ENCODE measurements around the gene AFDN.
A peak's percentile ranks its signal among the peaks of the same experiment; 100 is the strongest.

The AFDN gene, protein sequence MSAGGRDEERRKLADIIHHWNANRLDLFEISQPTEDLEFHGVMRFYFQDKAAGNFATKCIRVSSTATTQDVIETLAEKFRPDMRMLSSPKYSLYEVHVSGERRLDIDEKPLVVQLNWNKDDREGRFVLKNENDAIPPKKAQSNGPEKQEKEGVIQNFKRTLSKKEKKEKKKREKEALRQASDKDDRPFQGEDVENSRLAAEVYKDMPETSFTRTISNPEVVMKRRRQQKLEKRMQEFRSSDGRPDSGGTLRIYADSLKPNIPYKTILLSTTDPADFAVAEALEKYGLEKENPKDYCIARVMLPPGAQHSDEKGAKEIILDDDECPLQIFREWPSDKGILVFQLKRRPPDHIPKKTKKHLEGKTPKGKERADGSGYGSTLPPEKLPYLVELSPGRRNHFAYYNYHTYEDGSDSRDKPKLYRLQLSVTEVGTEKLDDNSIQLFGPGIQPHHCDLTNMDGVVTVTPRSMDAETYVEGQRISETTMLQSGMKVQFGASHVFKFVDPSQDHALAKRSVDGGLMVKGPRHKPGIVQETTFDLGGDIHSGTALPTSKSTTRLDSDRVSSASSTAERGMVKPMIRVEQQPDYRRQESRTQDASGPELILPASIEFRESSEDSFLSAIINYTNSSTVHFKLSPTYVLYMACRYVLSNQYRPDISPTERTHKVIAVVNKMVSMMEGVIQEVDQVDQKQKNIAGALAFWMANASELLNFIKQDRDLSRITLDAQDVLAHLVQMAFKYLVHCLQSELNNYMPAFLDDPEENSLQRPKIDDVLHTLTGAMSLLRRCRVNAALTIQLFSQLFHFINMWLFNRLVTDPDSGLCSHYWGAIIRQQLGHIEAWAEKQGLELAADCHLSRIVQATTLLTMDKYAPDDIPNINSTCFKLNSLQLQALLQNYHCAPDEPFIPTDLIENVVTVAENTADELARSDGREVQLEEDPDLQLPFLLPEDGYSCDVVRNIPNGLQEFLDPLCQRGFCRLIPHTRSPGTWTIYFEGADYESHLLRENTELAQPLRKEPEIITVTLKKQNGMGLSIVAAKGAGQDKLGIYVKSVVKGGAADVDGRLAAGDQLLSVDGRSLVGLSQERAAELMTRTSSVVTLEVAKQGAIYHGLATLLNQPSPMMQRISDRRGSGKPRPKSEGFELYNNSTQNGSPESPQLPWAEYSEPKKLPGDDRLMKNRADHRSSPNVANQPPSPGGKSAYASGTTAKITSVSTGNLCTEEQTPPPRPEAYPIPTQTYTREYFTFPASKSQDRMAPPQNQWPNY (N-terminal part only)

GRCh38 chr6:167826896-167827582 is at the start of gene AFDN:
Gene AFDN, plus strand, starts transcription at chr6:167826911. Its CDS starts 222 bp downstream, at chr6:167827133.
- no peaks in the 10 kb centered on the region for H3K9me3 ChIP-seq (ENCODE audit: control insufficient read depth in 1 of 2, low read length in 2 of 2)
- H3K36me3 ChIP-seq (ENCODE audit: control insufficient read depth in 1 of 2, insufficient read depth in 2 of 2, low read length in 2 of 2), result no peaks in the 10 kb centered on the region
- peak within 1 kb of the TSS; percentile 67 for H3K27ac ChIP-seq (ENCODE audit: low read depth, low read length)
- H3K4me3 ChIP-seq (ENCODE audit: low read depth in 1 of 2, low read length in 2 of 2), result peak within 1 kb of the TSS; percentile 88 to 92
- H3K9ac ChIP-seq (ENCODE audit: low read depth in 1 of 2, low read length in 2 of 2), result peak within 1 kb of the TSS; percentile 79 to 91
- peaks cover 31 to 33% of the 10 kb centered on the region in 2 donors for H3K4me1 ChIP-seq (ENCODE audit: control insufficient read depth in 1 of 2, insufficient read depth in 2 of 2, low read length in 2 of 2)
- H3K27me3 ChIP-seq (ENCODE audit: control insufficient read depth in 1 of 2, insufficient read depth in 2 of 2, low read length in 2 of 2), result peaks cover 0 to 8% of the 10 kb centered on the region in 2 donors

DNA sequence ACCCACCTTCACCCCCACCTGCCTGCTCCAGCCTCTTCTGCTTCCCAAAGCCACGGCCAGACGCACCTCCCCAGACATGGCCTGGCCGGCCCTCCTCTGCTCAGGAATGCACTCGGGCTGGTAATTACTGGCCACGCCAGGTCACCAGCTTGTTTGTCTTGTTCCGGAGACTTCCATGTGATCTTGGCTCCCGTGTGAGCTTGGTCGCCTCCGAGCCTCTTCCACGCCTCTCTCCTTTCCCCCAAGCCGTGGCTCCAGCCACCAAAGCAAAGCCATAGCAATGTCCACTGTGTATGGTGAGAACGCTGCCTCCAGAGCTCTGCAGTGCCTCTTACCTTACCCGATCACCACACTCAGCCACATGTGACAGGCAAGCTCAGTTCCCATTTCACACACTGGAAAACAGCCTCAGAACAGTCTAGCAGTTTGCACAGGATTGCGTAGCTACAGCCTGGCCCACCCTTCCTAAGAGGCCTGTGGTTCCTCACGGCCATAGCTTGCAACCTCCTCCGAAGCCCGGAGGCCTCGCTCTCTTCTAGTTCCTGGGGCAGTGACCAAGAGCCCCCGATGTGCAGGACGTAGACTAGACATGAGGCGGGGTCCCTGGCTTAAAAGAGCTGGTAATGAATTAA is 48.1 kb upstream of the AFDN start:
- Histone ChIP-seq H3K27me3 (ENCODE audit: control insufficient read depth in 1 of 2, insufficient read depth in 2 of 2, low read length in 2 of 2) (no peaks in the 10 kb centered on the region), H3K9me3 (ENCODE audit: control insufficient read depth in 1 of 2, low read length in 2 of 2) (no peaks in the 10 kb centered on the region), H3K27ac (ENCODE audit: low read depth, low read length) (no peak overlapping the region), H3K9ac (ENCODE audit: low read depth in 1 of 2, low read length in 2 of 2) (no peak overlapping the region), H3K36me3 (ENCODE audit: control insufficient read depth in 1 of 2, insufficient read depth in 2 of 2, low read length in 2 of 2) (no peaks in the 10 kb centered on the region), H3K4me3 (ENCODE audit: low read depth in 1 of 2, low read length in 2 of 2) (no peak overlapping the region), H3K4me1 (ENCODE audit: control insufficient read depth in 1 of 2, insufficient read depth in 2 of 2, low read length in 2 of 2) (peaks cover 0 to 8% of the 10 kb centered on the region in 2 donors)

DNA sequence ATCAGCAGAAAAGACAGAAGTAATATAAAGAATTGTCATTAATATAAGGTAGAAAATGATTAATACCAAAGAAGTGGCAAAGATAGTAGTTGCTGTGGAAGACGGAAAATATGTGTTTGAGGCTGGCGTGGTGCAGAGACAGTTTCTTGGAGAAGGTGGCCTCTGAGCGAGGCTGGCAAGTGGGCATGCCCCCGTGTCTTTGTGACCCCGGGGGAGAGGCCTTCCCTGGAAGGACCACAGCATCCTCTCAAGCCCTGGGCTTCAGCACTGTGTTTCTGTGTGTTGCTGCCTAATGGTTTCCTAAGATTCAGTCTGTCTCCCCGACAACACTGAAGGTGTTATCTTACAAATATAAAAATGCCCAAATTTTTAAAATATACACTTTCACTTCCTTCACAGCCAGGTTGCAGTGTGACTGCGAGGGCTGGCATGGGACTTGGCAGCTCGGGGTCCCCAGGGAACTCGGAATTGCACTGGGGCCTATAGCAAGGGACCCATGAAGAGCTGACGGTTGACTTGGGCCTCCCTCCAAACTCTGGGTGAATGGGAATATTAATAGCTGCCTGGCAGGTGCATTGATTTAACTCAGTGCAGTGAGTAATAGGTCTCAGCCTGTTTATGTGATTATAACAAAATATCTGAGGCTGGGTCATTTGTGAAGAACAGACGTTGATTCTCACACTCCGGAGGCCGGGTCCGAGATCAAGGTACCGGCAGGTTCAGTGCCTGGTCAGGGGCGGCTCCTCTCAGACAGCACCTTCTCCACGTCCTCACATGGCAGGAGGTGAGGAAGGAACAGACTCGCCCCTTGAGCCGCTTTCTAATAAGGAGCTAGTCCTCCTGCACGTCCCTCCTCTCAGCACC is 47.4 kb upstream of the AFDN start:
- no peak overlapping the region for H3K4me3 ChIP-seq (ENCODE audit: low read depth in 1 of 2, low read length in 2 of 2)
- H3K27ac ChIP-seq (ENCODE audit: low read depth, low read length), result no peak overlapping the region
- peaks cover 0 to 8% of the 10 kb centered on the region in 2 donors for H3K4me1 ChIP-seq (ENCODE audit: control insufficient read depth in 1 of 2, insufficient read depth in 2 of 2, low read length in 2 of 2)
- no peaks in the 10 kb centered on the region for H3K9me3 ChIP-seq (ENCODE audit: control insufficient read depth in 1 of 2, low read length in 2 of 2)
- H3K36me3 ChIP-seq (ENCODE audit: control insufficient read depth in 1 of 2, insufficient read depth in 2 of 2, low read length in 2 of 2), result no peaks in the 10 kb centered on the region
- H3K27me3 ChIP-seq (ENCODE audit: control insufficient read depth in 1 of 2, insufficient read depth in 2 of 2, low read length in 2 of 2), result no peaks in the 10 kb centered on the region
- no peak overlapping the region for H3K9ac ChIP-seq (ENCODE audit: low read depth in 1 of 2, low read length in 2 of 2)

DNA sequence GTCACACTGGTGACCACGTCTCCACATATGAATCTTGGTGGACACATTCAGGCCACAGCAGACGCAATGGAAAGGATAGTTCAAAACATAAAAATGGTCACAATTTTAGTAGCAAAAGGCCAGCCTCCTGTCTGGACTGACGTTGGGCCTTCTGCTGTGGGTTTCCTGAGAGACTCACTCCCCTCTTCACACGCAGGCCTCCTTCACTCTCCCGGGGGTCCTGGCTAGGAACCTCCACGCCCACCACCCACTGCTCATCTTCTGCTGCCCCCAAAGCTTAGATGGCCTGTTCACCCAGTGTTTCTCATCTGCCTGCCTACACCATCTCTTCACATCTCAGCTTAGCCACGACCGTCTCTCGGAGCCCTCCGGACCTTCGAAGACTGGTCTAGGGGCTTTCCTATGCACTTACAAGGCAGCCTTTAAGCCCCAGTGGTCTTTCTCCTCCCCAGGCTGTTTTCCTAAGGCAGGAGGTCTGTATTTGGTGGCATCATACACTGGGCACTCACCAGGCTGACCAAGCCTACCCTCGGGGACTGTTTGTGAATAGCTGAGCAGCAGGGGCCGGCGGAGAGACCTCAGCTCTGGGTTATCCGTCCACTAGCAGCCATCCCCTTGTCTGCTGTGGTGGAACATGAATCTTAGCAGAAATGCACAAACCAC is 46.6 kb upstream of the AFDN start:
- Histone ChIP-seq H3K27me3 (ENCODE audit: control insufficient read depth in 1 of 2, insufficient read depth in 2 of 2, low read length in 2 of 2) (no peaks in the 10 kb centered on the region), H3K36me3 (ENCODE audit: control insufficient read depth in 1 of 2, insufficient read depth in 2 of 2, low read length in 2 of 2) (no peaks in the 10 kb centered on the region), H3K9ac (ENCODE audit: low read depth in 1 of 2, low read length in 2 of 2) (no peak overlapping the region), H3K4me1 (ENCODE audit: control insufficient read depth in 1 of 2, insufficient read depth in 2 of 2, low read length in 2 of 2) (peaks cover 0 to 8% of the 10 kb centered on the region in 2 donors), H3K9me3 (ENCODE audit: control insufficient read depth in 1 of 2, low read length in 2 of 2) (no peaks in the 10 kb centered on the region), H3K4me3 (ENCODE audit: low read depth in 1 of 2, low read length in 2 of 2) (no peak overlapping the region), H3K27ac (ENCODE audit: low read depth, low read length) (no peak overlapping the region)

DNA sequence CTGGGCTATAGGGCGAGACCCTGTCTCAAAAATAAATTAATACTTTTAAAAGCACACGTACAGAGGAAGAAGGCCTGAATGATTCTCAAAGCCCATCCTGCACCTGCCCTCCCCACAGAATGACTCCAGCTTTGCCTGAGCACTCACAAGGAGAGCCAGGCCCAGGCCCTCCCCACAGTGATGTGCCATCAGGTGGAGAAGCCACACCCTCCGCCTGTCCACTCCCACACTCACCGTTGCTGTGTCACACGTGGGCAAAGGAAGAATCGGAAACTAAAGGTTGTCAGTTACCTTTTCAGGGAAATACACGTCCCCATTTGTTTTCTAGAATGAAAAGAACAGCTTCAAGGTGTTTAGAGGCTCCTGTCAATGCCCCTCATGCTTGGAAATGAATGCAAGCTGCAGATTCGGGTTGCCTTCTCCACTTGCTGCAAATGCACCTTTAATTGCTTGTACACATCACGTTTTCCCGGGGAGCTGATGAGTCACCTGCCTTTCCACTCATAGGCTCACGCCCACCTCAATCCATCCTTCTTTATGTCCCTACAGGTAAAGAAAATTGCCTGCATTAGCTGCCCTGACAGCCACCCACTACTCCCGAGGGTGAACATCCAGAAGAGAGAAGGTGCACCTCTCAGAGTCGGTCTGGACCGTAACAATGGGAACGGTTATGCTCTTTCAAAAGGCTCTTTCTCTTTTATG is 45.5 kb upstream of the AFDN start:
- Histone ChIP-seq H3K27me3 (ENCODE audit: control insufficient read depth in 1 of 2, insufficient read depth in 2 of 2, low read length in 2 of 2) (no peaks in the 10 kb centered on the region), H3K9me3 (ENCODE audit: control insufficient read depth in 1 of 2, low read length in 2 of 2) (no peaks in the 10 kb centered on the region), H3K4me1 (ENCODE audit: control insufficient read depth in 1 of 2, insufficient read depth in 2 of 2, low read length in 2 of 2) (peaks cover 0 to 8% of the 10 kb centered on the region in 2 donors), H3K4me3 (ENCODE audit: low read depth in 1 of 2, low read length in 2 of 2) (no peak overlapping the region), H3K9ac (ENCODE audit: low read depth in 1 of 2, low read length in 2 of 2) (no peak overlapping the region), H3K27ac (ENCODE audit: low read depth, low read length) (no peak overlapping the region), H3K36me3 (ENCODE audit: control insufficient read depth in 1 of 2, insufficient read depth in 2 of 2, low read length in 2 of 2) (no peaks in the 10 kb centered on the region)

GRCh38 chr6:167781868-167782267 is 44.8 kb upstream of the AFDN start:
- no peak overlapping the region for H3K27ac ChIP-seq (ENCODE audit: low read depth, low read length)
- H3K4me3 ChIP-seq (ENCODE audit: low read depth in 1 of 2, low read length in 2 of 2), result no peak overlapping the region
- no peaks in the 10 kb centered on the region for H3K36me3 ChIP-seq (ENCODE audit: control insufficient read depth in 1 of 2, insufficient read depth in 2 of 2, low read length in 2 of 2)
- peaks cover 1 to 12% of the 10 kb centered on the region in 2 donors for H3K4me1 ChIP-seq (ENCODE audit: control insufficient read depth in 1 of 2, insufficient read depth in 2 of 2, low read length in 2 of 2)
- H3K9me3 ChIP-seq (ENCODE audit: control insufficient read depth in 1 of 2, low read length in 2 of 2), result no peaks in the 10 kb centered on the region
- no peaks in the 10 kb centered on the region for H3K27me3 ChIP-seq (ENCODE audit: control insufficient read depth in 1 of 2, insufficient read depth in 2 of 2, low read length in 2 of 2)
- no peak overlapping the region for H3K9ac ChIP-seq (ENCODE audit: low read depth in 1 of 2, low read length in 2 of 2)

DNA sequence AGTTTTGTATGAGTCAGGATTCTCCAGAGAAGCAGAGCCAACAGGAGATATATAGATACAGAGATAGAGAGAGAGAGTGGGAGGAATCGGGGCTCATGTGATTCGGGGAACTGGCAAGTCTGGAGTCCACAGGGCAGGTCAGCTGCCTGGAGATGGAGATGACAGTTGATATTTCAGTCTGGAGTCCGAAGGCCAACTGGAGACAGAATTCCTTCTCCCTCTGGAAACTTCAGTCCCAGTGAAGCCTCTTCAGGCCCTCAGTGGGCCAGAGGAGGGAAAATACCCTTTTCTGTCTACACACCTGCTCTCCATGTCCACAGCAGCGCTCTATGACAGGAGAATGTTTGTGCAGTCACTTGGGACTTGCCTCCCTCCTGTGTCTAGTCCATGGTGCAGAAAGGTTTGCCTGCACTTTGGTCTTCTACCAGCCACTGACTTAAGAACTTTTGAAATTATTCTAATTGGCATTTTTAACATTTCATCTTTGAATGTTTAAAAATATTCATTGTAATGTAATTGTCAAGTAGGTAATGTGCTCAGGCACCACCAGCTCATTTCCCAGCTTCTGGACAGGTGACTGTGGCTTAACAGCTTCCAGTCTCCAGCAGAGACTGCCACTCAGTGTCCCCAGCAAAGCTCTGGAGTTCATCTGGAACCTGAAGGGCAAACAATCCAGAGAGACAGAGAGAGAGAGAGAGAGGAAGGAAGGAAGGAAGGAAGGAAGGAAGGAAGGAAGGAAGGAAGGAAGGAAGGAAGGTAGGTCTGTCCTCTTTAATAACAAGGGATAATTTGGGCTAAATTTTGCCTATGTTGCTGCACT is 43.8 kb upstream of the AFDN start:
- no peaks in the 10 kb centered on the region for H3K27me3 ChIP-seq (ENCODE audit: control insufficient read depth in 1 of 2, insufficient read depth in 2 of 2, low read length in 2 of 2)
- no peaks in the 10 kb centered on the region for H3K9me3 ChIP-seq (ENCODE audit: control insufficient read depth in 1 of 2, low read length in 2 of 2)
- no peaks in the 10 kb centered on the region for H3K36me3 ChIP-seq (ENCODE audit: control insufficient read depth in 1 of 2, insufficient read depth in 2 of 2, low read length in 2 of 2)
- H3K4me3 ChIP-seq (ENCODE audit: low read depth in 1 of 2, low read length in 2 of 2), result no peak overlapping the region
- H3K4me1 ChIP-seq (ENCODE audit: control insufficient read depth in 1 of 2, insufficient read depth in 2 of 2, low read length in 2 of 2), result peaks cover 8 to 12% of the 10 kb centered on the region in 2 donors
- no peak overlapping the region for H3K27ac ChIP-seq (ENCODE audit: low read depth, low read length)
- H3K9ac ChIP-seq (ENCODE audit: low read depth in 1 of 2, low read length in 2 of 2), result no peak overlapping the region
